Skin of body (tissue), 2 donors: ENCODE results near the gene IL15RA. TPM values are rescaled to one million over a fixed set of nuclear protein-coding genes. Genes with fewer than 3 reads are reported as not detected.
"Not testable (repeated sequence)": the region's sequence is repeated elsewhere in the genome, so short reads cannot be mapped to it uniquely, and the experiment has no call there.

Experiments used
- DNase-seq: peaks from one replicate; lab custom pipeline; 2025; lab: John Stamatoyannopoulos, UW
- total RNA-seq: library from RNA; depleted of rRNA; stranded (reverse); fragments of >200 nt; gene quantifications from one replicate; pipeline ENCODE4 v1.2.3, GENCODE V29; 2014

The IL15RA gene
- total RNA-seq, 1 donor from 2014 or later, result 3.6 TPM

DNA sequence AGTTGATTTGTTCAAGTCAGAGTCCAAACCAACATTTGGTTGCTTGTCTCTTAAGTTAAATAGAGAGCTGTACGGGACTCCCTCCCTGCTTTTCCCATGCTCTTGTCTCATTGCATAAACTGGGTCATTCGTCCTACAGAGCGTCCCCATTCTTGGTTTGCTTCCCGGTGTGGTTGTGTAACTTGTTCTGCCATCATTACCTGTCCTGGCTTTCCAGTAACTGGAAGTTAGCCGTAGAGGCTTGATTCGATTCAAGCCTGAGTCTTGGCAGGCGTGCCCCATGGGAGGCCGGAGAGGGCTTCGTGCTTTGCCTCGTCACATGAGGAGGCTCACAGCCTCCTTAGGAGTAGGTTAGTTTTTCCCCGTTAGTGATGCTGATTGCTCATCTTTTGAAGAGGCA is 47.1 kb downstream of the IL15RA start:
- no peak for DNase-seq

DNA sequence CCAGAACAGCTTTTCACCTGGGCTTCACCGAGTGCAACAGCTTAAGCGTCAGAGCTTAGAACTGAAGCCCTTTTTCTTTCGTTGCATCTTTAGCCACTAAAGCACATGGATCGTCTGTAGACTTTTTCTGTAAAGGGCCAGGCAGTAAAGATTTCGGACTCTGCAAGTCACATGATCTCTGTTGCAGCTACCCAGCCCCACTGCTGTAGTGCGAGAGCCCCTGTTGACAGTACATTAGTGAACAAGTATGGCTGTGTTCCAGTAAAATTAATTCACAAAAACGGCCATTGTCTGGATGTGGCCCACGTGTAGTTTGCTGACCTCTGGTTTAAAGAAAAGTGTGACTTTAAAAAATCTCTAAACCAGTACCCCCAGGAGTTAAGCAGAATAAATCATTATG is 47.9 kb downstream of the IL15RA start:
- DNase-seq, result no peak

DNA sequence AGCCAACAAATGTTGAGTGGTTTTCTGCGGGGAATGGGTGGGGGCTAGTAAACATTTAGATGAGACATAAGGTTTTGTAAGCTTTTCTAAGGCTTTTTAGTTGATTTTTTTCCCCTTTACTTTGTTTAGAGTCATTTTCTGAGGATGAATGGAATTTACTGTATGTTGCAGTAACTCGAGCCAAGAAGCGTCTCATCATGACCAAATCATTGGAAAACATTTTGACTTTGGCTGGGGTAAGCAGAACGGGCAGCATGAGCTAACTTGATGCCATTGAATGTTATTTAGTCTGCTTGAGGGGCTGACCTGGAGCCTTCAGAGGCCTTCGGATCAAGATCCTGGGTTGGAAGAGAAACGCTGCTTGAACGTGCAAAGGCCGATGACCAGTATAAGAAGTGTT is 50.0 kb downstream of the IL15RA start:
- no peak for DNase-seq

DNA sequence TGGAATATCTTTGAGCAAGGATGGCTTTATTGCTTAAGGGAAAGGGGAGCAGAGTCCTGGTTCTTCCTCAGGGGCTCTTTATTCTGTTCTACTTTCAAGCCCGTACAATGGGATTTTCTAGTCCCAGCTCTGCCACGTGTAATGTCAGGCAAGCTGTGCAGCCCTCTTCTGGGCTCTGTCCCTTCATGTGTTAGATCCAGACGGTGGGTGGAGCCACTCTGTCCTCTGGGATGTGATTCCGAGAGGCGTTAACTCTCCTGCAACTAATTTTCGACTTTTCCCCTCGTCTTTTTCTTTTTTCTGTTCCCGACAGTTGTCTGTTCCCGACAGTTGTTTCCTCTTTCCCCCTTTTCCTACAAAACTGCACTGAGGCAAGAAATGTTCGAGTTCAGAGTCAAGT is 52.5 kb downstream of the IL15RA start:
- DNase-seq, result no peak

DNA sequence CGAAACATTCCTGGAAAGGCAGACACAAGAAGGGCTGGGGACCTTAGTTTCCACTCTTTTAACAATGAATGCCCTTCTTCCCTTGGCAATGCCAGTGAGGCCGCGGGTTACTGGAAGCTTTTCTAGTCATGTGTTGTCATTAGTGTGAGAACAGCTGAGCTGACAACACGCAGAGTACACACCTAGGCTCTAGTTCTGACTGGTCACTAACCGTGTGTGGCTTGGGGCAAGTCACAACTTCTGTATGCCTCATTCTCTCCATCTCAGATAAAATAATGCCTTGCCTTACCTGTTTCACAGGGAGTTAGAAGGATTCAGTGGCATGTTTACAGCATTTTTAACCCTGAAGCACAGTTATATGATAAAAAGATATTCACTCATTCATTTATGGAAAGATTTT is 55.6 kb downstream of the IL15RA start:
- no peak for DNase-seq

DNA sequence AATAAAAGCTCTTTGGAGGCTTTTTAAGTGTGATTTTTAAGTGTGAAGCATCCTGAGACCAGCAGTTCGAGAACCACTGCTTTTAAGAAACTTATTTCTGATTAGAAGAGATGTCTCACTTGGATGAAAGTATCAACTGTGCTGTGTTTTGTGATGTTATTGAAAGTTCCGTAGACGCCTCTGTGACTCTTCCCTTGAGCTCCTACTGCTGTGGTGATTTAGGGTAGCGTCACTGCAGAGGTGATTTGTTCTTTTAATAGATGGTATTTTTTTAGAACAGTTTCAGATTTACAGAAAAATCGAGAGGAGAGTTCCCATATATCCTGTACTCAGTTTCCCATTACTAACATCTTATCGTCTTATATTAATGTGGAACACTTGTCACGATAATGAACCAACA is 57.8 kb downstream of the IL15RA start:
- no peak for DNase-seq

DNA sequence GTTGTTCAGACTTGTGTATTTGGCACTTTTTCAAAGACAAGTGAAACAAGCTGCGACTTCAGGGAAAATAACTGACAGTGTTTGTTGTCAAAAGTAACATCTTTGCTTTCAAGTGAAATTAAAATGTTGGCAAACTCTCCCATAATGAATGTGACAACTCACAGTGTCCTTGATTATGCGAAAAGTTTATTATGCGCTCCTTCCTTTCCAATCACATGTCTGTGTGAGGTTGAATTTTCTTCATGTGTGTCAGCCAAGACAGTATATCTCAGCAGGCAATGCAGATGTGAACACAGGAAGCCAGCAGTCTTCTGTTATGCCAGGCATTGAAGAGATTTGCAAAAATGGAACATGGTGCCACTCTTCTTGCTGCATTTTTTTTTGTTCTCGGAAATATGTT is 58.6 kb downstream of the IL15RA start:
- no peak for DNase-seq

DNA sequence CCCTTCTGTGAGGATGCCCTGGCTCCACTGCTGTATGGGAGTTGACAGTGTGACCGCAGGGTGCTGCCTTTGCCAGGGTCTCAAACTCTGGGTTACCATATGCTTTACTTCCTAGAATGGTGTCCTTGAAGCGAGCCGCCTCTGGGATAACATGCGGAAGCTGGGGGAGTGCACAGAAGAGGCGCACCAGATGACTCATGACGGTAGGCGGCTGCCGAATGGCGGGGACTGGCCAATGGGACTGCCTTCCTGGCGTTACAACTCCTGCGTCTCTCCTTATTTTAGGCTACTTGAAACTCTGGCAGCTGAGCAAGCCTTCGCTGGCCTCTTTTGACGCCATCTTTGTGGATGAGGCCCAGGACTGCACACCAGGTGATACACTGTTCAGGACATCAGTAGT is 60.0 kb downstream of the IL15RA start:
- no peak for DNase-seq

DNA sequence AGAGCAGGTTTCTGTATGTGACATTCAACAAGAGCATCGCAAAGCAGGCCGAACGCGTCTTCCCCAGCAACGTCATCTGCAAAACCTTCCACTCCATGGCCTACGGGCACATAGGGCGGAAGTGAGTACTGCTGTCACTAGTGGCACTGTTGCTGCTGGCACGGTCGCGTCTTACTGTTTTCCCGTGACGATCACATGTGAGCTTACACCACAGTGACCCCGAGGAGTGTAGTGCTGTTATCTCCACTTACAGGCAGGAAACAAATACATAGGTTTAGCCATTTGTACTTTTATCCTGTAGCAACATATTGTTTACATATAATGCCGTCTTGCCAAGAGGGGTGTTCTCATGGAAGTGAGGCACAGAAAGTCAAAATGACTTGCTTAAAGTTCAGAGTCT is 61.9 kb downstream of the IL15RA start:
- DNase-seq, result no peak

DNA sequence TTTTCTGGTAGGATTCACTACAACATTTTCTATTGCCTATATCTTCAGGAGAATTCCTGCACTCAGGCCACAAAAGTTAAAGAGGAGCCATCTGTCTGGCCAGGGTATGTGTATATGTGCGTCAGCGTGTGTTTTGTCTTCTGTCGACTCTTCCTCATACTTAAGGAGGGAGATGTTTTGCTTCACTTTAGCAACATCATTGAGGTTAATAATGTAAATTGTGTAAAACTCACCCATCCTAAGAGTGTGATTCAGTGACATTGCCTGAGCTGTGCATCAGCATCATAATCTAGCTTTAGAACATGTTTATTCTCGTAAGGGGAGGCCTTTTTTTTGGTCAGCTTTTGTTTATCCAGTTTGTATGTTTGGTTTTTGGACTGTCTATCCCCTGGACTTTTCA is 63.6 kb downstream of the IL15RA start:
- no peak for DNase-seq

DNA sequence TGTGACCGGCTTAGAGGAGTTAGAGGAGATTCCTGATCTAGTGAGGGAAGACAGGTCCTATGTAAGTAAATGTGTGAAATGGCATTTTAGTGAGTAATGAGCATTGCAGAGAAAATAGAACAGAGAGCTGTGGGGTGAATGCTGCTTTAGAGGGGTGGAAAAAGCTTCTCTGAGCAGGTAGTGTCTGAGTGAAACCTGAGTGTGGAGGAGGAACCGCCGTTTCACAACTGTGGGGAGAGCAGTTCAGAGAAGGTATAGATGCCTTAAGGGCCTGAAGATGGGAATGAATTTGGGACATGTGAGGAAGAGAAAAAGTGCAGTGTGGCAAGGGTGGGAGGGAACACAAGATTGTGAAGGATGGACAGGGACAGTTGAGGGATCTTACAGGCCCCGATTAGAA is 65.7 kb downstream of the IL15RA start:
- DNase-seq, result no peak

DNA sequence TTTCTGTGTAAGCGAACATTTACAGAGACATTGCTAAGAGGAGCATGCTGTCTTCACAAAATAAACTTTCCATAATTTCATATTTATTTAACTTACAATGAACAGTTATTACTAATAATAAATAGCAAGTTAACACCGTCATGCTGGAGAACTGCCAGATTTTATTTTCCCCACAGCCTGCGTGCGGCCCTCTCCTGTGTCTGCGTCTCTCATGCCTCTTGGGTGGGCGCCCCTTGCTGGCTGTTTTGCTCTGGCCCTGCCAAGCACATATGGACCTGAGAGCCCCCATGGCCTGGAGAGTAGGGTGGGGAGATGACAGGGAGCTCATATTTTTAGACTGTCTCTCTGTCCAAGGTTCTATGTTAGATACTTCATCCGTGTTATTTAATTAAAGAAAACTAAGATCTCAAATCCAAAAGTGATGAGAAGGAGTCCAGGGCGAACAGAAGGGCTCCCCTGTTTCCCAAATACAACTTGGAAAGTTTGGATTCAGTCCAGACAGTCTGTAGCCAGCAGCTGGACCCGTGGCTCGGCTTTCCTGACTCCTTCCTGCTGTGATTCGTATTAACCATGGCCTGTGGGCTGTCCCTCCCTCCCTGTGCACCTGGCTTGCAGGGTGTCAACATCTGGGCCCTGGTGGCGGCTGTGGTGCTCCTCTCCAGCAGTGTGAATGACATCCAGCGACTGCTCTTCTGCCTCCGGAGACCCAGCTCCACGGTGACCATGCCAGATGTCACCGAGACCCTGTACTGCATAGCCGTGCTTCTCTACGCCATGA is 66.8 kb downstream of the IL15RA start:
- no peak for DNase-seq

DNA sequence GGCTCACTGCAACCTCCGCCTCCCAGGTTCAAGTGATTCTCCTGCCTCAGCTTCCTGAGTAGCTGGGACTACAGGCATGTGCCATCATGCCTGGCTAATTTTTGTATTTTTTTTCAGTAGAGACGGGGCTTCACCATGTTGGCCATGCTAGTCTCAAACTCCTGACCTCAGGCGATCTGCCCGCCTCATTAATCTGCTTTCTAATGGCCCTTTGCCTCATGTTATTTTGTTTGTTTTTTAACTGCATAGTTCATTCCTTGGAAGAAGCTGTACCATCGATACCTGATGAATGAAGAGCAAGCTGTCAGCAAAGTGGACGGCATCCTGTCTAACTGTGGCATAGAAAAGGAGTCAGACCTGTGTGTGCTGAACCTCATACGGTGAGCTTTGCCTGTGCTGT is 68.7 kb downstream of the IL15RA start:
- not testable (repeated sequence) for DNase-seq

DNA sequence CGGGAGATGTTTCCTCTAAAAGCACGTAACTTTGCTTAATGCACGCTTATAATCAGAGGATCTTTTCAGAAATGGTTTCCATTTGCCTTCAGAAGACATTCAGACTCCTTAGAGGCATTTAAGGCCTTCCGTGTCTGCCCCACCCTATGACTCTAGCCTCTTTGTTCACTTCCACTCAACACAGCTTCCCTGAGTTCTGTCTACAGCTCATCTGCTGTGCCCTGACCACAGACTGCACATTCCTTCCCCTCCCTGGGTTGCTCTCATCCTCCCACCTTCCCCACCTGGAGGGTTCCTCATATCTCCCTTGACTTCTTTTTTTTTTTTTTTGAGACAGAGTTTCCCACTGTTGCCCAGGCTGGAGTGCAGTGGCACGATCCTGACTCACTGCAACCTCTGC is 70.7 kb downstream of the IL15RA start:
- no peak for DNase-seq

DNA sequence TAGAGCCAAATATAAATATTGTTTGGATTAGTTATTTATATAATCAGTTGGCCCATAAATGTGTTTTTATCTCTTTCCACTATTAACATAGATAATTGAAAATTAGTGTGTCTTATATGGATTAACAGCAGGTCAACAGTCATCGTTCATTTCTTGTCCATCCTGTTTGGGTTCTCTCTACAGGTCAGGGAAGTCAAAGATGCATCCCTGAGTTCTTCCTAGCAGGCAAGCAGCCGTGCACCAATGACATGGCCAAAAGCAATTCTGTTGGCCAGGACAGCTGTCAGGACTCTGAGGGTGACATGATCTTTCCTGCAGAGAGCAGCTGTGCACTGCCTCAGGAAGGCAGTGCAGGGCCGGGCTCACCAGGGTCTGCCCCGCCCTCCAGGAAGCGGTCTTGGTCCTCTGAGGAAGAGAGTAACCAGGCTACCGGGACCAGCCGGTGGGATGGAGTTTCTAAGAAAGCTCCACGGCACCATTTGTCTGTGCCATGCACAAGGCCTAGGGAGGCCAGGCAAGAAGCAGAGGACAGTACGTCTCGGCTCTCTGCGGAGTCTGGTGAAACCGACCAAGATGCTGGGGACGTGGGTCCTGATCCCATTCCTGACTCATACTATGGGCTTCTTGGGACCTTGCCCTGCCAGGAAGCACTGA is 71.4 kb downstream of the IL15RA start:
- DNase-seq, result no peak

DNA sequence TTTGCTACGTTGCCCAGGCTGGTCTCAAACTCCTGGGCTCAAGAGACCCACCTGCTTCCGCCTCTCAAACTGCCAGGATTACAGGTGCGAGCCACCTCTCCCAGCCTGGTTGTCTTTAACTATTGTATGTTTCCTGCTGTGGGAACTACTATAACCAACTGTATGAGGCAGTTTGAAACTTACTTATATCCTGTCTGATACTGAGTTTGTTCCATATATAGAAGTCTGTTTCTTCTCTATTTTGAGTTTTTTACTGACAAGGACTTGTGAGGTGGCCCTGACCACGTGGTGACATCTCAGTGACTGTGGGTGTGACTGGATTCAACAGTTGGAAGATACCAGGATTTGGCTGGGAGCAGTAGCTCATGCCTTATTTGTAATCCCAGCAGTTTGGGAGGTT is 73.1 kb downstream of the IL15RA start:
- DNase-seq, result no peak

DNA sequence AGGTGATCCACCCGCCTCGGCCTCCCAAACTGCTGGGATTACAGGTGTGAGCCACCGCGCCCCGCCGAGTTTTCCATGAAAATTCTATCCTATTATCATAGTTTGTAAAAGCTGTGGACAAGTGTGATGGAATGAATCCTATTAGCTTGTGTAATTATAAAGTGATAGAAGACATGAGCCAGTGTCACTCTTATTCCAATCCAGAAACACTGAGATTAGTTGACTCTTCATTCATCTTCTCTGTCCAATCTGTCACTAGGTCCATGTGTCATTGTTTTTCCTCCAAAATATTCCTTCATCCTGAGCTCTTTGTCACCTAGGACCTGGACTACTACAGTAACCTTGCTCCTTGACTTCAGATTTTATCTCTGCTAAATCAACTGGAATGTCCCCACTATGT is 73.8 kb downstream of the IL15RA start:
- DNase-seq, result no peak

DNA sequence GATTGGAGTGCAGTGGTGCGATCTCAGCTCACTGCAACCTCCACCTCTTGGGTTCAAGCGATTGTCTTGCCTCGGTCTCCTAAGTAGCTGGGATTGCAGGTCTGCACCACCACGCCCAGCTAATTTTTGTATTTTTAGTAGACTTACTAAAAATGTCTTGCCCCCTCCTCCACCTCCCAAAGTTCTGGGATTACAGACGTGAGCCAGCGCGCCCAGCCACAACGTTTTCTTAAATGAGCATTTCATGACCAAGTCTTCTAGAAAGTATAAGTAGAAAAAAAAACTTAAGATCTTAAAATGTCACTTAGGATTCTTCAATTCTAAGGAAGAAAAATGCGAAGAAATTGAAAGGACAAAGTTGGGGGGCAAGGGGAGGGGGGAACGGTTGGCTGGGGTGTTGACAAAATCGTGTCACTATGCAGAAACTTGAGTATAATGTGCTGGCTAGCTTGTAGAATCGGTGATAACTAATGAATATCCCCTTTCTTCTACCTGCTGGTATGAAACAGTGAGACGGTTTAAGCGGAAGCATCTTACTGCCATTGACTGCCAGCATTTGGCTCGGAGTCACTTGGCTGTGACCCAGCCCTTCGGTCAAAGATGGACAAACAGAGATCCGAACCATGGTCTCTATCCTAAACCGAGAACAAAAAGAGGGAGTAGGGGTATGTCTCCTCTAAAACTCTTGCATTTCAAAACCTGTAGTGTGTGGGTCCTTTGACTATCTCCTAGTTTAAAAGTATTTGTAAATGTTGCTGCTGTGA is 74.7 kb downstream of the IL15RA start:
- no peak for DNase-seq
